Neuronal stem cell (in vitro differentiated cells): ENCODE data around the gene HTRA3.

Experiments
- DNase-seq: peaks from one replicate; pipeline ENCODE4 v3.0.0-alpha.2; 2013; ENCODE audit warnings: low spot score
- H2AFZ ChIP-seq: one replicate; pipeline ENCODE4 v1.6.1; 2013; ENCODE audit warnings: mild to moderate bottlenecking, low read length, inconsistent platforms
- H2AK5ac ChIP-seq: 2 replicates; pipeline ENCODE4 v1.6.1; 2013; ENCODE audit warnings: low read depth, mild to moderate bottlenecking, inconsistent platforms, low read length, moderate library complexity, mixed read lengths
- H2BK120ac ChIP-seq: 2 replicates; pipeline ENCODE4 v1.6.1; 2013; ENCODE audit warnings: low read depth, mild to moderate bottlenecking, inconsistent platforms, low read length, moderate library complexity, mixed read lengths
- H2BK12ac ChIP-seq: one replicate; pipeline ENCODE4 v1.6.1; 2013; ENCODE audit warnings: low read length, inconsistent platforms
- H2BK15ac ChIP-seq: 2 replicates; pipeline ENCODE4 v1.6.1; 2013; ENCODE audit warnings: mild to moderate bottlenecking, low read length, inconsistent platforms, mixed read lengths
- H2BK5ac ChIP-seq: one replicate; pipeline ENCODE4 v1.6.1; 2013; ENCODE audit warnings: inconsistent platforms, mild to moderate bottlenecking, low read length, moderate library complexity
- H3K14ac ChIP-seq: one replicate; pipeline ENCODE4 v1.6.1; 2013; ENCODE audit warnings: low read length, inconsistent platforms
- H3K18ac ChIP-seq: 2 replicates; pipeline ENCODE4 v1.6.1; 2013; ENCODE audit warnings: low read length, inconsistent platforms
- H3K23ac ChIP-seq: 2 replicates; pipeline ENCODE4 v1.6.1; 2013; ENCODE audit warnings: low read depth, mild to moderate bottlenecking, mixed read lengths, low read length, inconsistent platforms; ENCODE audit not compliant: poor library complexity
- H3K27ac ChIP-seq: replicated peaks from 3 replicates; pipeline ENCODE4 v1.5.1; 2013; ENCODE audit warnings: low read length, inconsistent platforms
- H3K27me3 ChIP-seq, 3 experiments: 2 replicates each; pipeline ENCODE4 v1.6.1; 2013; ENCODE audit warnings: low read length in 3 of 3, mild to moderate bottlenecking in 2 of 3, inconsistent platforms in 1 of 3, low read depth in 1 of 3, mixed read lengths in 1 of 3, moderate library complexity in 1 of 3; ENCODE audit not compliant: control insufficient read depth in 3 of 3, insufficient read depth in 3 of 3
- H3K36me3 ChIP-seq, 2 donors: replicated peaks in 1 of 2; 2 replicates each; pipeline ENCODE4 v1.6.1; 2013; ENCODE audit warnings: low read length in 2 of 2; ENCODE audit not compliant: control insufficient read depth in 2 of 2, insufficient read depth in 2 of 2
- H3K4ac ChIP-seq: 2 replicates; pipeline ENCODE4 v1.6.1; 2013; ENCODE audit warnings: inconsistent platforms, mild to moderate bottlenecking, low read length, moderate library complexity
- H3K4me1 ChIP-seq, 2 donors: 1 replicate in 1 of 2; 2 replicates in 1 of 2; pipeline ENCODE4 v1.6.1; 2013; ENCODE audit warnings: low read length in 2 of 2, low read depth in 1 of 2; ENCODE audit not compliant: control insufficient read depth in 2 of 2, insufficient read depth in 1 of 2
- H3K4me2 ChIP-seq: one replicate; pipeline ENCODE4 v1.6.1; 2013; ENCODE audit warnings: mild to moderate bottlenecking, low read length, inconsistent platforms; ENCODE audit not compliant: insufficient read depth, poor library complexity, severe bottlenecking
- H3K4me3 ChIP-seq, 2 donors: 2 replicates each; pipeline ENCODE4 v1.5.1; 2013; ENCODE audit warnings: low read length in 2 of 2, mild to moderate bottlenecking in 2 of 2, inconsistent platforms in 1 of 2, moderate library complexity in 1 of 2
- H3K79me1 ChIP-seq: one replicate; pipeline ENCODE4 v1.6.1; 2013; ENCODE audit warnings: low read depth, mild to moderate bottlenecking, inconsistent platforms, low read length, moderate library complexity
- H3K9ac ChIP-seq: one replicate; pipeline ENCODE4 v1.6.1; 2013; ENCODE audit warnings: mild to moderate bottlenecking, low read depth, low read length, inconsistent platforms; ENCODE audit not compliant: poor library complexity
- H3K9me3 ChIP-seq, 2 donors: replicated peaks in 1 of 2; 2 replicates each; pipeline versions ENCODE3 to v1.6.1; 2013; ENCODE audit warnings: low read length in 2 of 2, mild to moderate bottlenecking in 2 of 2, inconsistent platforms in 1 of 2, low read depth in 1 of 2, mixed read lengths in 1 of 2, moderate library complexity in 1 of 2; ENCODE audit not compliant: control insufficient read depth in 2 of 2, insufficient read depth in 1 of 2
- H4K8ac ChIP-seq: one replicate; pipeline ENCODE4 v1.6.1; 2013; ENCODE audit warnings: low read depth, mild to moderate bottlenecking, inconsistent platforms, low read length, moderate library complexity
- H4K91ac ChIP-seq: one replicate; pipeline ENCODE4 v1.6.1; 2013; ENCODE audit warnings: low read length, low read depth, mild to moderate bottlenecking, inconsistent platforms; ENCODE audit not compliant: poor library complexity
- WGBS, 2 donors: extraction: QIAGEN DNeasy Blood & Tissue Kit; methylation state at CpG; one replicate each; pipeline ENCODE4 v1.1.7; 2013; ENCODE audit warnings: missing lambda C conversion rate in 2 of 2, mixed read lengths in 1 of 2; ENCODE audit not compliant: insufficient read length in 2 of 2, insufficient replicate concordance in 1 of 2; ENCODE audit errors: extremely low coverage in 2 of 2; 5-methylcytosine and 5-hydroxymethylcytosine counted together

The HTRA3 gene

DNA sequence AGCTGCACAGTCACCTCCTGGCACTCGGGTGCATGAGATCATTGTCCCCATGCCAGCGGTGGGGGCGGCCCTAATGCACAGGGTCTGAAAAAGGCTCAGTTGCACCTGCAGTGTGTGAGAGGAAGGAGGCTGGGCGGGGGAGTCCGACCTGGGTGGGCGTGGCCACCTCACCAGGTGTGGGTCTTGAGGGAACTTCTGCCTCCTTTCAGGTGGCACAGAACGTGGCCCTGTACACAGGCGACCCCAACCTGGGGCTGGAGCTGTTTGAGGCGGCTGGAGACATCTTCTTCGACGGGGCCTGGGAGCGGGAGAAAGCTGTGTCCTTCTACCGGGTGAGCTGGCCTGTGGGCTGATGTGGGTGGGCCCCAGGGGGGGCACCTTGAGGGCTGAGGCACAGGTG is 34.3 kb upstream of the HTRA3 start:
- peaks cover 0 to 7% of the 10 kb centered on the region in 2 donors for H3K4me1 ChIP-seq
- DNase-seq: no peak
- H3K79me1 ChIP-seq: no peaks in the 10 kb centered on the region
- H3K4ac ChIP-seq: peak overlapping the region; percentile 29
- WGBS, 2 donors: no CpG with 5 or more reads among the region's 13 CpGs
- H3K9me3 ChIP-seq: peaks cover 0 to 5% of the 10 kb centered on the region in 2 donors
- peak overlapping the region; percentile 25 for H3K23ac ChIP-seq
- no peak overlapping the region for H3K4me3 ChIP-seq
- H3K4me2 ChIP-seq: no peak overlapping the region
- H2BK15ac ChIP-seq: no peak overlapping the region
- no peak overlapping the region for H4K91ac ChIP-seq
- H2BK12ac ChIP-seq: peak overlapping the region; percentile 63
- H3K14ac ChIP-seq: no peak overlapping the region
- no peak overlapping the region for H3K27ac ChIP-seq
- no peaks in the 10 kb centered on the region for H3K36me3 ChIP-seq
- no peak overlapping the region for H4K8ac ChIP-seq
- peak overlapping the region; percentile 64 for H2BK120ac ChIP-seq
- peak overlapping the region; percentile 98 for H2AK5ac ChIP-seq
- H3K27me3 ChIP-seq: no peaks in the 10 kb centered on the region
- peak overlapping the region; percentile 67 for H2BK5ac ChIP-seq
- no peak overlapping the region for H3K9ac ChIP-seq
- no peak overlapping the region for H2AFZ ChIP-seq
- peak overlapping the region; percentile 80 for H3K18ac ChIP-seq

DNA sequence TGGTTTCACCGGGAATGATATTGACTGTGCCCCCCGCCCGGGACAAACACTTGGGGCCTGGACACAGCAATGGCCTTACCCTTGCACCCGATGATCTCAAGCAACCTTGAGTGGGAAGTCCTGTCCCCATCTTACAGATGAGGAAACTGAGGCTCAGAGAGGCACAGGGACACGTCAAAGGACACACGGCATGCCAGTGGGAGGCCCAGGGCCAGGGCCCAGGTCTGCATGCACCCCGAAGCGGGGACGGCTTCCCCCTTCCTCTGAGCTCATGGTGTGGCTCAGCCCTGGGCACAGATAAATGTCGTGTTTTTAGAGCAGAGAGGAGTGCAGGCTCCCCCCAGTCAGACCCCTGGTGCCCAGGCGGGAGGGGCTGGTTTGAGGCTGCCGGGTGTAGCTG is 33.9 kb upstream of the HTRA3 start:
- no CpG with 5 or more reads among the region's 12 CpGs for WGBS, 2 donors
- no peak for DNase-seq
- H2BK12ac ChIP-seq: no peak overlapping the region
- no peak overlapping the region for H3K4me3 ChIP-seq
- no peak overlapping the region for H4K8ac ChIP-seq
- H3K23ac ChIP-seq: no peak overlapping the region
- no peak overlapping the region for H2BK120ac ChIP-seq
- peak overlapping the region; percentile 67 for H2BK5ac ChIP-seq
- peaks cover 0 to 5% of the 10 kb centered on the region in 2 donors for H3K9me3 ChIP-seq
- no peak overlapping the region for H4K91ac ChIP-seq
- peaks cover 1% of the 10 kb centered on the region for H3K79me1 ChIP-seq
- no peaks in the 10 kb centered on the region for H3K36me3 ChIP-seq
- H3K4me2 ChIP-seq: no peak overlapping the region
- peaks cover 0 to 7% of the 10 kb centered on the region in 2 donors for H3K4me1 ChIP-seq
- H2BK15ac ChIP-seq: no peak overlapping the region
- H3K4ac ChIP-seq: no peak overlapping the region
- H3K27me3 ChIP-seq: no peaks in the 10 kb centered on the region
- no peak overlapping the region for H2AFZ ChIP-seq
- H2AK5ac ChIP-seq: peak overlapping the region; percentile 98
- H3K9ac ChIP-seq: no peak overlapping the region
- H3K27ac ChIP-seq: no peak overlapping the region
- peak overlapping the region; percentile 28 for H3K14ac ChIP-seq
- peak overlapping the region; percentile 33 for H3K18ac ChIP-seq

DNA sequence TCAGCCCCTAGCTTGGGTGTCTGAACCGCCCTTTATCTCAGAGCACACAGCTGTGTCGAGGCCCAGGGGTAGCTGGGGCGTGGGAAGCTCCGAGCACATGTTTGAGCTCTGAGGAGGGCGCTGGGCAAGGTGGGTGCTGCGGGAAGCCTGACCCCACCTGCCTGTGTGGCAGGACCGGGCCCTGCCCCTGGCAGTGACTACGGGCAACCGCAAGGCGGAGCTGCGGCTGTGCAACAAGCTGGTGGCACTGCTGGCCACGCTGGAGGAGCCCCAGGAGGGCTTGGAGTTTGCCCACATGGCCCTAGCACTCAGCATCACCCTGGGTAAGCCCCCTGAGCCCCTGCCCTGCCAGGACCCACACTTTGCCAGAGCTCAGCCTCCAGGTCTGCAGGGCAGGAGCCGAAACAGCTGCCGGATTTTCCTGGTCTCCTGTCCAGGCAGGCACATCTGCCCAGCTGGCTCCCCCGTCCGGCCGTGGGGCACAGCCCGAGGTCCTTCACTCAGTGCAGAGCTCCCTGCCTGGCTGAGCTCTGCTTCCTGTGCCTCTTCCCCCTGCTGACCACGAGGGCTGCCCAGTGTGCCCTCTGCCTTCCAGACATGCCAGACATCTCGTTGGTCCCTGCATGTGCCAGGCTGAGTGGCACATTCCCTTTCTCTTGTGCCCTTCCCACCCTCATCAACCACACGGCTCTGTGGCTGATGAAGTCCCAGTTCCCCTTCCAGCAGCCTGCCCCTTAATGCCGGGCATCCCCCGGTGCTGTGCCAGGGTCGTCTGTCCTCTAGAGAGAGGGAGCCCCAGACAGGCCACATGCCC is 33.2 kb upstream of the HTRA3 start:
- Histone ChIP-seq H2BK120ac (no peak overlapping the region), H3K4me1 (peaks cover 0 to 7% of the 10 kb centered on the region in 2 donors), H2BK12ac (peak overlapping the region; percentile 67), H3K23ac (no peak overlapping the region), H2AFZ (no peak overlapping the region), H3K4me3 (no peak overlapping the region), H4K8ac (no peak overlapping the region), H3K4me2 (no peak overlapping the region), H2BK15ac (peak overlapping the region; percentile 30), H3K14ac (peak overlapping the region; percentile 98), H3K79me1 (peaks cover 2% of the 10 kb centered on the region), H2BK5ac (peak overlapping the region; percentile 67), H3K18ac (peak overlapping the region; percentile 86), H3K9ac (peak overlapping the region; percentile 56), H3K27me3 (no peaks in the 10 kb centered on the region), H3K27ac (no peak overlapping the region), H3K4ac (peak overlapping the region; percentile 15), H3K9me3 (peaks cover 0 to 5% of the 10 kb centered on the region in 2 donors), H3K36me3 (no peaks in the 10 kb centered on the region), H4K91ac (no peak overlapping the region), H2AK5ac (peak overlapping the region; percentile 98)
- DNase-seq: no peak
- WGBS, 2 donors: no CpG with 5 or more reads among the region's 24 CpGs

DNA sequence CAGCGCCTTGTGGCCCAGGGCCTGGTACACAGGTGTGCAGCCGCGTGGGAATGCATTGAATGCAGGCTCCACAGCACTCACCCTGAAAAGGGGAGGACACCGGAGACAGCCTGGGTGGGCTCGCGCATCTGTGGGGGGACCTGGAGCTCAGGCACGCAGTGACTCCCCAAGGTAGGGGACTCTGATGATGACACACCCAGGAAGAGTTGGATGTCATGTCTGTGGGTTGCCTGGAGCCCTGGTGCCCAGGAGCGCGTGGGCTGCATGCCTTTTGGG is 32.7 kb upstream of the HTRA3 start:
- no CpG with 5 or more reads among the region's 9 CpGs for WGBS, 2 donors
- H3K4ac ChIP-seq: peak overlapping the region; percentile 15
- H4K8ac ChIP-seq: no peak overlapping the region
- peak overlapping the region; percentile 98 for H2AK5ac ChIP-seq
- H2AFZ ChIP-seq: no peak overlapping the region
- H2BK12ac ChIP-seq: no peak overlapping the region
- no peak for DNase-seq
- no peak overlapping the region for H3K4me2 ChIP-seq
- H3K18ac ChIP-seq: no peak overlapping the region
- no peak overlapping the region for H2BK120ac ChIP-seq
- no peak overlapping the region for H3K27ac ChIP-seq
- no peaks in the 10 kb centered on the region for H3K36me3 ChIP-seq
- H4K91ac ChIP-seq: no peak overlapping the region
- no peak overlapping the region for H3K23ac ChIP-seq
- H3K4me1 ChIP-seq: peaks cover 0 to 7% of the 10 kb centered on the region in 2 donors
- H3K9ac ChIP-seq: no peak overlapping the region
- H3K79me1 ChIP-seq: peaks cover 2% of the 10 kb centered on the region
- peak overlapping the region; percentile 98 for H3K14ac ChIP-seq
- H2BK5ac ChIP-seq: peak overlapping the region; percentile 67
- no peaks in the 10 kb centered on the region for H3K27me3 ChIP-seq
- H3K4me3 ChIP-seq: no peak overlapping the region
- H3K9me3 ChIP-seq: peaks cover 0 to 5% of the 10 kb centered on the region in 2 donors
- no peak overlapping the region for H2BK15ac ChIP-seq
